K562 (cell line): ENCODE data around the gene TAP2. TPM values are rescaled to one million over a fixed set of nuclear protein-coding genes. Genes with fewer than 3 reads are reported as not detected.

Experiments
- MTA3 ChIP-seq: fragments of 450-650 bp; formaldehyde crosslinking; IDR thresholded peaks from 2 replicates; pipeline ENCODE4 v1.6.1; 2017; ENCODE audit warnings: mild to moderate bottlenecking, borderline replicate concordance
- SFPQ ChIP-seq: fragments of 200-400 bp; formaldehyde crosslinking; IDR thresholded peaks from 2 replicates; pipeline ENCODE4 v1.6.1; 2017; ENCODE audit warnings: mild to moderate bottlenecking, low read depth, low read length, moderate library complexity
- TOE1 ChIP-seq, 2 experiments: fragments of 450-650 bp in 1 of 2; sonication (generic) in 1 of 2; formaldehyde crosslinking in 1 of 2; IDR thresholded peaks; 2 replicates each; pipeline versions ENCODE4 v1.7.1 to v1.8.0; 2016 to 2022; ENCODE audit warnings: borderline replicate concordance in 2 of 2, mild to moderate bottlenecking in 2 of 2, antibody characterized with exemption in 1 of 2, inconsistent platforms in 1 of 2, low read depth in 1 of 2, missing genetic modification reagents in 1 of 2, moderate library complexity in 1 of 2
- ZBTB40 ChIP-seq, 2 experiments: fragments of 450-650 bp in 1 of 2; sonication (generic) in 1 of 2; formaldehyde crosslinking in 1 of 2; IDR thresholded peaks; 2 replicates each; pipeline versions ENCODE4 v1.7.1 to v1.9.0; 2016 to 2022; ENCODE audit warnings: inconsistent platforms in 1 of 2, mild to moderate bottlenecking in 1 of 2, missing genetic modification reagents in 1 of 2
- ZNF280A ChIP-seq: fragments of 450-650 bp; IDR thresholded peaks from 2 replicates; pipeline ENCODE4 v1.6.1; 2018; ENCODE audit warnings: mild to moderate bottlenecking, low read depth; ENCODE audit not compliant: partially characterized antibody
- polyA plus RNA-seq, 8 experiments: library from polyadenylated mRNA; depleted of rRNA in 4 of 8; stranded (reverse) in 5 of 8; unstranded in 3 of 8; fragments of >200 nt; fragmentation: Nextera tagmentation in 2 of 8; fragmentation: Illumina TruSeq in 1 of 8; extraction: Ambion mirVana in 2 of 8; extraction: Trizol in 1 of 8; gene quantifications; 2 replicates each; pipeline versions ENCODE4 v1.2.1 to v1.2.3, GENCODE V29; 2011 to 2014; ENCODE audit warnings: inconsistent platforms in 1 of 8, missing spikeins in 1 of 8
- total RNA-seq, 7 experiments: library from RNA; depleted of rRNA in 6 of 7; stranded (reverse); fragments of >200 nt in 6 of 7; fragmentation: Illumina TruSeq in 2 of 7; extraction: Trizol in 2 of 7; gene quantifications; 2 replicates each; pipeline versions ENCODE4 v1.2.1 to v1.2.3, GENCODE V29; 2011 to 2021; ENCODE audit warnings: low replicate concordance in 1 of 7

TAP2 gene
- total and polyA plus RNA-seq, 9 of the 15 experiments (the other 6 are each of a cell fraction or from before 2014, with no cell fraction given), result 2.0 to 53.5 (median 19.6) TPM

GRCh38 chr6:32853541-32854375 lies 15.2 kb upstream of the TAP2 start, which contains the start of the genes PSMB9 and TAP1 (continued):
- TF ChIP-seq TOE1 (IDR thresholded peaks at IDR 0.05; ENCODE audit: borderline replicate concordance) (peak; percentile 48; the same call in 1 of the 2 replicates), TOE1 (CRISPR knock-in tag; IDR thresholded peaks at IDR 0.05; ENCODE audit: borderline replicate concordance, low read depth) (0 out of 2 replicates have a peak, but pooled peaks have one; percentile 10), ZBTB40 (IDR thresholded peaks at IDR 0.05) (peak; percentile 73), ZBTB40 (CRISPR knock-in tag; IDR thresholded peaks at IDR 0.05) (no peak), MTA3 (peak; percentile 85), ZNF280A (no peak), SFPQ (no peak)
